ENCODE measurements around the gene CYB561D2. TPM values are rescaled to one million over a fixed set of nuclear protein-coding genes. Genes with fewer than 3 reads are reported as not detected.

Gene CYB561D2
- total and polyA plus RNA-seq, 2 donors (not counting 1 experiment from before 2014, with no cell fraction given) = 39.5 to 78.9 TPM

DNA sequence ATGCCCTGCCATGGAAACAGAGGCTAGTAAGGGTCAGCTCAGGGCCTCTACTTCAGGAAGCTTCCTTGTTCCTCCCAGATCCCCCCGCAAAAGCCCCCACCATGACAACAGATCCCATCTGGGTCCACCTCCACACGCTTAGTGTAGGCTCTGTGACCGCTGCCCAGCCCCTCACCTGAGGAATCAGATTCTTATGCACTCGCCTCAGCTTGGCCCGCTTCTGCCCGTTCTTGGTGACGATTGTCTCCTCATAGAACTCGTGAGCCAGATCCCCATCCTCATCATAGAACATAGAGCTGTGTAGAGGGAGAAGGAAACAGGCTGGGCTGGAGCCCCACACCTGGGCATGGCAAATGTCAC, 24.5 kb upstream of the CYB561D2 start:
- no peak overlapping the region for H3K27ac Mint-ChIP-seq
- 87% methylated on average over 3 of the region's 8 CpGs for WGBS (ENCODE audit: insufficient coverage)
- H3K9me3 ChIP-seq (ENCODE audit: control extremely low read depth in 1 of 3, control insufficient read depth in 2 of 3, insufficient read depth in 1 of 3, low read length in 2 of 3) = peaks cover 0 to 3% (median 0%) of the 10 kb centered on the region in 3 donors
- TF ChIP-seq, protein P1, sequence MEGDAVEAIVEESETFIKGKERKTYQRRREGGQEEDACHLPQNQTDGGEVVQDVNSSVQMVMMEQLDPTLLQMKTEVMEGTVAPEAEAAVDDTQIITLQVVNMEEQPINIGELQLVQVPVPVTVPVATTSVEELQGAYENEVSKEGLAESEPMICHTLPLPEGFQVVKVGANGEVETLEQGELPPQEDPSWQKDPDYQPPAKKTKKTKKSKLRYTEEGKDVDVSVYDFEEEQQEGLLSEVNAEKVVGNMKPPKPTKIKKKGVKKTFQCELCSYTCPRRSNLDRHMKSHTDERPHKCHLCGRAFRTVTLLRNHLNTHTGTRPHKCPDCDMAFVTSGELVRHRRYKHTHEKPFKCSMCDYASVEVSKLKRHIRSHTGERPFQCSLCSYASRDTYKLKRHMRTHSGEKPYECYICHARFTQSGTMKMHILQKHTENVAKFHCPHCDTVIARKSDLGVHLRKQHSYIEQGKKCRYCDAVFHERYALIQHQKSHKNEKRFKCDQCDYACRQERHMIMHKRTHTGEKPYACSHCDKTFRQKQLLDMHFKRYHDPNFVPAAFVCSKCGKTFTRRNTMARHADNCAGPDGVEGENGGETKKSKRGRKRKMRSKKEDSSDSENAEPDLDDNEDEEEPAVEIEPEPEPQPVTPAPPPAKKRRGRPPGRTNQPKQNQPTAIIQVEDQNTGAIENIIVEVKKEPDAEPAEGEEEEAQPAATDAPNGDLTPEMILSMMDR (IDR thresholded peaks at IDR 0.05) = no peak
- no peak for TF ChIP-seq EZH2 (IDR thresholded peaks at IDR 0.05; ENCODE audit: borderline replicate concordance, insufficient read depth, low read depth, low read length, poor library complexity, severe bottlenecking)
- no peak overlapping the region for H3K4me3 ChIP-seq (ENCODE audit: control extremely low read depth in 1 of 5, extremely low read depth in 1 of 5, insufficient read depth in 1 of 5, low read depth in 2 of 5, low read length in 4 of 5)
- H3K27ac ChIP-seq (ENCODE audit: low read length in 2 of 2) = no peak overlapping the region
- H3K27me3 Mint-ChIP-seq = no peaks in the 10 kb centered on the region
- H3K79me2 ChIP-seq (ENCODE audit: control insufficient read depth, insufficient read depth, low read length) = peaks cover 26% of the 10 kb centered on the region
- H3K4me3 Mint-ChIP-seq = peak overlapping the region; percentile 26
- no peak overlapping the region for H3K9ac ChIP-seq (ENCODE audit: low read length)
- no peaks in the 10 kb centered on the region for H3K27me3 ChIP-seq (replicated peaks in 1 of 4; ENCODE audit: control extremely low read depth in 1 of 4, control insufficient read depth in 3 of 4, insufficient read depth in 4 of 4, low read length in 3 of 4)
- H3K36me3 ChIP-seq (replicated peaks in 1 of 2; ENCODE audit: control extremely low read depth in 1 of 2, control insufficient read depth in 1 of 2, extremely low read depth in 1 of 2, insufficient read depth in 2 of 2, low read length in 1 of 2) = peaks cover 0 to 38% of the 10 kb centered on the region in 2 experiments
- no peak for DNase-seq
- no peak overlapping the region for H2AFZ ChIP-seq (ENCODE audit: insufficient read depth, low read depth, low read length, poor library complexity, severe bottlenecking)
- ChIA-PET POLR2A (interaction anchor here (1.2 to 2.6 kb wide), 2 partner anchors 11 to 24 kb away, joined by 3 to 7 read pairs; partner anchors contain the start of genes CYB561D2 and NPRL2), CTCF (interaction anchor here (3.2 to 3.4 kb wide), 2 partner anchors 11 to 27 kb away, joined by 11 to 20 read pairs; partner anchors contain the start of genes HYAL3 and NAA80)
- H3K4me2 ChIP-seq (replicated peaks; ENCODE audit: low read depth, low read length, poor library complexity, severe bottlenecking) = no peak overlapping the region
- intact Hi-C loops (cut with micrococcal nuclease) = no loop called here
- H3K4me1 Mint-ChIP-seq = peaks cover 33% of the 10 kb centered on the region
- H3K4me1 ChIP-seq (ENCODE audit: control insufficient read depth in 2 of 2, insufficient read depth in 2 of 2, low read length in 2 of 2) = peaks cover 19 to 35% of the 10 kb centered on the region in 2 donors
- no peak for ATAC-seq (ENCODE audit: low read depth)
- H3K9me3 Mint-ChIP-seq (ENCODE audit: insufficient read depth) = no peaks in the 10 kb centered on the region
- peaks cover 15% of the 10 kb centered on the region for H4K20me1 ChIP-seq (ENCODE audit: control insufficient read depth, insufficient read depth, low read length, poor library complexity, severe bottlenecking)

DNA sequence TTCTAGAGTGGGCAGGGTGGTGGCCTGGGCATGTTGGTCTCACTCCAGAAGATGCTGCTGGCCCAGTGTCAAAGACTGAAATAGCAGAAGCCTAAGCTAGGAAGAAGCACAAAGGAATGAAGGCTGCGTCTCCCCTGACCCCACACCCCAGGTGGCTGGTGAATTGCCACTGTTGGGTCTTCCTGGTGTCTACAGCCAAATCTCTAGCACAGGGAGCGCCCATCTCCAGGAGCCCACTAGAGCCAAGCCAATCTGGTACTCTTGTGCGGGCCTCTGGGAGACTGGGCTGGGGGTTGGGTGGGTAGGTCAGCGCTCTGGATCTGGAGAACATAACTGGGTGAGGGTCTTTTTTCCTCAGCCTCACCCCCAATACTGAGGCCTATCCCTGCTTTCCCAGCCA, 23.5 kb upstream of the CYB561D2 start:
- intact Hi-C loops (cut with micrococcal nuclease) = no loop called here
- DNase-seq = no peak
- Mint-ChIP-seq H3K4me3 (peak overlapping the region; percentile 95), H3K9me3 (ENCODE audit: insufficient read depth) (no peaks in the 10 kb centered on the region), H3K27me3 (no peaks in the 10 kb centered on the region), H3K27ac (peak overlapping the region; percentile 15), H3K4me1 (peaks cover 31% of the 10 kb centered on the region)
- POLR2A ChIA-PET = interaction anchor here (1.9 to 2.9 kb wide), 4 partner anchors 10 to 28 kb away, joined by 6 to 27 read pairs (median 8); partner anchors contain the start of genes CYB561D2, HYAL3, NAA80 and NPRL2
- Histone ChIP-seq H3K9me3 (ENCODE audit: control extremely low read depth in 1 of 3, control insufficient read depth in 2 of 3, insufficient read depth in 1 of 3, low read length in 2 of 3) (no peaks in the 10 kb centered on the region), H3K4me3 (ENCODE audit: control extremely low read depth in 1 of 5, extremely low read depth in 1 of 5, insufficient read depth in 1 of 5, low read depth in 2 of 5, low read length in 4 of 5) (peak overlapping the region; percentile 30 to 98 (median 87)), H3K4me2 (replicated peaks; ENCODE audit: low read depth, low read length, poor library complexity, severe bottlenecking) (peak overlapping the region; percentile 99), H3K27me3 (replicated peaks in 1 of 4; ENCODE audit: control extremely low read depth in 1 of 4, control insufficient read depth in 3 of 4, insufficient read depth in 4 of 4, low read length in 3 of 4) (no peaks in the 10 kb centered on the region), H3K79me2 (ENCODE audit: control insufficient read depth, insufficient read depth, low read length) (peaks cover 35% of the 10 kb centered on the region), H4K20me1 (ENCODE audit: control insufficient read depth, insufficient read depth, low read length, poor library complexity, severe bottlenecking) (peaks cover 25% of the 10 kb centered on the region), H3K27ac (ENCODE audit: low read length in 2 of 2) (peak overlapping the region in 1 of 2 donors; percentile 90), H2AFZ (ENCODE audit: insufficient read depth, low read depth, low read length, poor library complexity, severe bottlenecking) (no peak overlapping the region), H3K9ac (ENCODE audit: low read length) (peak overlapping the region; percentile 87), H3K36me3 (replicated peaks in 1 of 2; ENCODE audit: control extremely low read depth in 1 of 2, control insufficient read depth in 1 of 2, extremely low read depth in 1 of 2, insufficient read depth in 2 of 2, low read length in 1 of 2) (peaks cover 0 to 48% of the 10 kb centered on the region in 2 experiments), H3K4me1 (ENCODE audit: control insufficient read depth in 2 of 2, insufficient read depth in 2 of 2, low read length in 2 of 2) (peaks cover 15 to 29% of the 10 kb centered on the region in 2 donors)
- CTCF ChIA-PET = interaction anchor here (0.9 to 3.4 kb wide), 5 partner anchors 8 to 132 kb away, joined by 3 to 20 read pairs (median 5); partner anchors contain the start of genes HYAL3 and NAA80
- TF ChIP-seq EZH2 (IDR thresholded peaks at IDR 0.05; ENCODE audit: borderline replicate concordance, insufficient read depth, low read depth, low read length, poor library complexity, severe bottlenecking) = no peak
- TF ChIP-seq, protein P1 (IDR thresholded peaks at IDR 0.05) = no peak
- WGBS (ENCODE audit: insufficient coverage) = 80% methylated on average over 1 of the region's 4 CpGs
- ATAC-seq (ENCODE audit: low read depth) = no peak

All from B cell (primary cell).